Peyer's patch (tissue), 4 donors: ENCODE data around the gene PFKFB3.

Source experiments
- POLR2A ChIP-seq, 2 donors: fragments of 450-650 bp; IDR thresholded peaks; one replicate each; pipeline ENCODE4 v1.5.1; 2017; ENCODE audit warnings: antibody characterized with exemption in 2 of 2, mild to moderate bottlenecking in 2 of 2, moderate library complexity in 2 of 2
- TF ChIP-seq, protein P1 (sequence below), 6 experiments: fragments of 450-650 bp in 4 of 6; fragments of 200-600 bp in 2 of 6; sonication (generic) in 1 of 6; IDR thresholded peaks; one replicate each; pipeline ENCODE4 v1.5.1; 2017 to 2019; ENCODE audit warnings: antibody characterized with exemption in 6 of 6, mild to moderate bottlenecking in 3 of 6, moderate library complexity in 1 of 6

DNA sequence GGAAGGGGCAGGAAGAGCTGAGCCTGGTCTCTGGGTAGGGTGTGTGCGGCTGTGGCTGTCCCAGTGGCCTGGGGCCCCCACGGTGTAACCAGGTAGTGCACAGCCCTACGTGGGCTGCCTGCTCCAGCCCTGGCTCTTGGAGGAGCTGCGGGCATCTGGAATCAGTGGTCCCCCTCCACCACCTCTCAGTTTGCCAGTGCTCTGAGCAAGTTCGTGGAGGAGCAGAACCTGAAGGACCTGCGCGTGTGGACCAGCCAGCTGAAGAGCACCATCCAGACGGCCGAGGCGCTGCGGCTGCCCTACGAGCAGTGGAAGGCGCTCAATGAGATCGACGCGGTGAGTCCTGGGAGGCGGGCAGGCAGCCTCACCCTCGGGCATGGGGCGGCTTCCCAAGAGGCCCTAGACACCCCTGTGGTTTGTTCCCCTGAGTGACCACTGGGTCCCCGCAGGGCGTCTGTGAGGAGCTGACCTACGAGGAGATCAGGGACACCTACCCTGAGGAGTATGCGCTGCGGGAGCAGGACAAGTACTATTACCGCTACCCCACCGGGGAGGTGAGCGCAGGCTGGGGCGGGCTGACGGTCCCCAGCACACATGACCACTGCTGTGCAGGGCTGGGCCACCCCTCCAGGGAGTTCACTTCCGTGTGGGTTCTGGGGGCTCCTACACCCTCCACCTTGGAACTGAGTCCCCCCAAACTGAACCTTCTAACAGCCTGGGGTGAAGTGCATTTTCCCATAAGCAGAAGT, 18.6 kb downstream of the PFKFB3 start:
- TF ChIP-seq, protein P1, sequence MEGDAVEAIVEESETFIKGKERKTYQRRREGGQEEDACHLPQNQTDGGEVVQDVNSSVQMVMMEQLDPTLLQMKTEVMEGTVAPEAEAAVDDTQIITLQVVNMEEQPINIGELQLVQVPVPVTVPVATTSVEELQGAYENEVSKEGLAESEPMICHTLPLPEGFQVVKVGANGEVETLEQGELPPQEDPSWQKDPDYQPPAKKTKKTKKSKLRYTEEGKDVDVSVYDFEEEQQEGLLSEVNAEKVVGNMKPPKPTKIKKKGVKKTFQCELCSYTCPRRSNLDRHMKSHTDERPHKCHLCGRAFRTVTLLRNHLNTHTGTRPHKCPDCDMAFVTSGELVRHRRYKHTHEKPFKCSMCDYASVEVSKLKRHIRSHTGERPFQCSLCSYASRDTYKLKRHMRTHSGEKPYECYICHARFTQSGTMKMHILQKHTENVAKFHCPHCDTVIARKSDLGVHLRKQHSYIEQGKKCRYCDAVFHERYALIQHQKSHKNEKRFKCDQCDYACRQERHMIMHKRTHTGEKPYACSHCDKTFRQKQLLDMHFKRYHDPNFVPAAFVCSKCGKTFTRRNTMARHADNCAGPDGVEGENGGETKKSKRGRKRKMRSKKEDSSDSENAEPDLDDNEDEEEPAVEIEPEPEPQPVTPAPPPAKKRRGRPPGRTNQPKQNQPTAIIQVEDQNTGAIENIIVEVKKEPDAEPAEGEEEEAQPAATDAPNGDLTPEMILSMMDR (IDR thresholded peaks at IDR 0.05), result no peak
- TF ChIP-seq POLR2A (IDR thresholded peaks at IDR 0.05), result no peak
